Body of pancreas (tissue), 4 donors: Measurements from ENCODE around the gene ZFAND3.

Experiments
- POLR2A ChIP-seq, 3 donors: fragments of 450-650 bp; IDR thresholded peaks; one replicate each; pipeline ENCODE4 v1.6.1; 2016; ENCODE audit warnings: antibody characterized with exemption in 3 of 3, mild to moderate bottlenecking in 2 of 3
- TF ChIP-seq, protein P1 (sequence below), 7 experiments: fragments of 450-650 bp in 4 of 7; fragments of 200-600 bp in 3 of 7; sonication (generic) in 3 of 7; IDR thresholded peaks; one replicate each; pipeline ENCODE4 v1.5.1; 2016 to 2019; ENCODE audit warnings: antibody characterized with exemption in 7 of 7

- TF ChIP-seq, protein P1, sequence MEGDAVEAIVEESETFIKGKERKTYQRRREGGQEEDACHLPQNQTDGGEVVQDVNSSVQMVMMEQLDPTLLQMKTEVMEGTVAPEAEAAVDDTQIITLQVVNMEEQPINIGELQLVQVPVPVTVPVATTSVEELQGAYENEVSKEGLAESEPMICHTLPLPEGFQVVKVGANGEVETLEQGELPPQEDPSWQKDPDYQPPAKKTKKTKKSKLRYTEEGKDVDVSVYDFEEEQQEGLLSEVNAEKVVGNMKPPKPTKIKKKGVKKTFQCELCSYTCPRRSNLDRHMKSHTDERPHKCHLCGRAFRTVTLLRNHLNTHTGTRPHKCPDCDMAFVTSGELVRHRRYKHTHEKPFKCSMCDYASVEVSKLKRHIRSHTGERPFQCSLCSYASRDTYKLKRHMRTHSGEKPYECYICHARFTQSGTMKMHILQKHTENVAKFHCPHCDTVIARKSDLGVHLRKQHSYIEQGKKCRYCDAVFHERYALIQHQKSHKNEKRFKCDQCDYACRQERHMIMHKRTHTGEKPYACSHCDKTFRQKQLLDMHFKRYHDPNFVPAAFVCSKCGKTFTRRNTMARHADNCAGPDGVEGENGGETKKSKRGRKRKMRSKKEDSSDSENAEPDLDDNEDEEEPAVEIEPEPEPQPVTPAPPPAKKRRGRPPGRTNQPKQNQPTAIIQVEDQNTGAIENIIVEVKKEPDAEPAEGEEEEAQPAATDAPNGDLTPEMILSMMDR (IDR thresholded peaks at IDR 0.05) = no peak
- no peak for TF ChIP-seq POLR2A (IDR thresholded peaks at IDR 0.05)
These were observed 41.9 kb downstream of the ZFAND3 start for GRCh38 chr6:37861452-37861851.
